HG03025 (cell line): ENCODE measurements around the gene STK4.
"Not testable (repeated sequence)": the region's sequence is repeated elsewhere in the genome, so short reads cannot be mapped to it uniquely, and the experiment has no call there.

Source experiments
- ATAC-seq: cut with Tn5 transposase; IDR thresholded peaks from one replicate; pipeline ENCODE4 v1.9.1; 2021; ENCODE audit warnings: mild to moderate bottlenecking, moderate library complexity; ENCODE audit not compliant: unreplicated experiment, low FRiP score

Gene STK4

GRCh38 chr20:44981736-44982406 lies 15.6 kb downstream of the STK4 start:
- no peak for ATAC-seq

GRCh38 chr20:44983093-44983674 lies 16.9 kb downstream of the STK4 start:
- ATAC-seq: no peak

- ATAC-seq: no peak
These were observed 22.4 kb downstream of the STK4 start for GRCh38 chr20:44988631-44989171.

- no peak for ATAC-seq
These were observed 24.1 kb downstream of the STK4 start for GRCh38 chr20:44990425-44990824.

- no peak for ATAC-seq
These were observed 24.6 kb downstream of the STK4 start for GRCh38 chr20:44990957-44991356.

GRCh38 chr20:44993343-44993742 lies 27.0 kb downstream of the STK4 start:
- ATAC-seq: no peak

GRCh38 chr20:44997171-44997570 lies 30.9 kb downstream of the STK4 start:
- ATAC-seq: no peak

GRCh38 chr20:44997668-44998067 lies 31.4 kb downstream of the STK4 start:
- no peak for ATAC-seq

GRCh38 chr20:45008521-45009049 lies 42.3 kb downstream of the STK4 start:
- no peak for ATAC-seq

- ATAC-seq: no peak
These were observed 44.1 kb downstream of the STK4 start for GRCh38 chr20:45010399-45010828.

GRCh38 chr20:45011108-45011526 lies 44.8 kb downstream of the STK4 start:
- no peak for ATAC-seq

- ATAC-seq: no peak
These were observed 46.5 kb downstream of the STK4 start for GRCh38 chr20:45012682-45013302.

- ATAC-seq: not testable (repeated sequence)
These were observed 47.8 kb downstream of the STK4 start for GRCh38 chr20:45014131-45014530.

GRCh38 chr20:45014671-45015415 lies 48.5 kb downstream of the STK4 start:
- no peak for ATAC-seq

GRCh38 chr20:45016089-45016671 lies 49.9 kb downstream of the STK4 start:
- ATAC-seq: no peak

GRCh38 chr20:45017281-45017680 lies 51.0 kb downstream of the STK4 start:
- ATAC-seq: no peak

- no peak for ATAC-seq
These were observed 51.5 kb downstream of the STK4 start for GRCh38 chr20:45017857-45018256.

GRCh38 chr20:45019027-45019761 lies 52.9 kb downstream of the STK4 start:
- no peak for ATAC-seq

GRCh38 chr20:45019762-45020123 lies 53.4 kb downstream of the STK4 start:
- no peak for ATAC-seq
